HEK293T (cell line): ENCODE data around the gene ZNF337.

Source experiments
- CTCF ChIA-PET: fragments of 350-600 bp; formaldehyde crosslinking; extraction: SDS; loops from one replicate; lab custom pipeline; 2021; ENCODE audit warnings: antibody characterized with exemption, inconsistent platforms; lab: Yijun Ruan, JAX
- POLR2A ChIA-PET: fragments of 350-600 bp; formaldehyde crosslinking; extraction: SDS; loops from one replicate; lab custom pipeline; 2020; ENCODE audit warnings: antibody characterized with exemption, inconsistent platforms; lab: Yijun Ruan, JAX
- DNase-seq: peaks from one replicate; pipeline ENCODE4 v3.0.0; 2012; ENCODE audit warnings: mixed read lengths; ENCODE audit errors: extremely low spot score
- ARNT ChIP-seq: fragments of 450-650 bp; IDR thresholded peaks from 2 replicates; pipeline ENCODE4 v1.6.1; 2017; ENCODE audit warnings: mild to moderate bottlenecking
- BHLHE40 ChIP-seq: fragments of 450-650 bp; IDR thresholded peaks from 2 replicates; pipeline ENCODE4 v1.6.1; 2016; ENCODE audit warnings: mild to moderate bottlenecking, moderate library complexity, borderline replicate concordance
- CTBP1 ChIP-seq: fragments of 450-650 bp; IDR thresholded peaks from 2 replicates; pipeline ENCODE4 v1.6.1; 2016; ENCODE audit warnings: borderline replicate concordance
- ELF4 ChIP-seq: fragments of 450-650 bp; IDR thresholded peaks from 2 replicates; pipeline ENCODE4 v1.6.1; 2017; ENCODE audit warnings: antibody characterized with exemption
- FOXA1 ChIP-seq: fragments of 450-650 bp; IDR thresholded peaks from 2 replicates; pipeline ENCODE4 v1.6.1; 2016; ENCODE audit warnings: mild to moderate bottlenecking
- FOXK2 ChIP-seq: fragments of 450-650 bp; IDR thresholded peaks from 2 replicates; pipeline ENCODE4 v1.6.1; 2016; ENCODE audit warnings: mild to moderate bottlenecking
- FOXM1 ChIP-seq: fragments of 450-650 bp; IDR thresholded peaks from 2 replicates; pipeline ENCODE4 v1.6.1; 2017; ENCODE audit warnings: mild to moderate bottlenecking, borderline replicate concordance
- HDGF ChIP-seq: fragments of 450-650 bp; IDR thresholded peaks from 2 replicates; pipeline ENCODE4 v1.6.1; 2017; ENCODE audit warnings: antibody characterized with exemption, borderline replicate concordance
- L3MBTL2 ChIP-seq: fragments of 450-650 bp; conservative IDR thresholded peaks from 2 replicates; pipeline ENCODE4 v1.6.1; 2016; ENCODE audit warnings: mild to moderate bottlenecking
- LEF1 ChIP-seq: fragments of 450-650 bp; IDR thresholded peaks from 2 replicates; pipeline ENCODE4 v1.6.1; 2017; ENCODE audit warnings: mild to moderate bottlenecking, borderline replicate concordance
- NFRKB ChIP-seq: fragments of 450-650 bp; IDR thresholded peaks from 2 replicates; pipeline ENCODE4 v1.6.1; 2016; ENCODE audit warnings: mild to moderate bottlenecking, moderate library complexity
- SP1 ChIP-seq: fragments of 450-650 bp; IDR thresholded peaks from 2 replicates; pipeline ENCODE4 v1.6.1; 2017
- SUZ12 ChIP-seq: fragments of 450-650 bp; IDR thresholded peaks from 2 replicates; pipeline ENCODE4 v1.6.1; 2016; ENCODE audit warnings: mild to moderate bottlenecking
- TARDBP ChIP-seq: fragments of 450-650 bp; IDR thresholded peaks from 2 replicates; pipeline ENCODE4 v1.6.1; 2016
- ZNF384 ChIP-seq: fragments of 450-650 bp; IDR thresholded peaks from 2 replicates; pipeline ENCODE4 v1.6.1; 2016
- TF ChIP-seq, protein P1 (sequence below): fragments of 450-650 bp; IDR thresholded peaks from 2 replicates; pipeline ENCODE4 v1.6.1; 2016

Gene ZNF337

DNA sequence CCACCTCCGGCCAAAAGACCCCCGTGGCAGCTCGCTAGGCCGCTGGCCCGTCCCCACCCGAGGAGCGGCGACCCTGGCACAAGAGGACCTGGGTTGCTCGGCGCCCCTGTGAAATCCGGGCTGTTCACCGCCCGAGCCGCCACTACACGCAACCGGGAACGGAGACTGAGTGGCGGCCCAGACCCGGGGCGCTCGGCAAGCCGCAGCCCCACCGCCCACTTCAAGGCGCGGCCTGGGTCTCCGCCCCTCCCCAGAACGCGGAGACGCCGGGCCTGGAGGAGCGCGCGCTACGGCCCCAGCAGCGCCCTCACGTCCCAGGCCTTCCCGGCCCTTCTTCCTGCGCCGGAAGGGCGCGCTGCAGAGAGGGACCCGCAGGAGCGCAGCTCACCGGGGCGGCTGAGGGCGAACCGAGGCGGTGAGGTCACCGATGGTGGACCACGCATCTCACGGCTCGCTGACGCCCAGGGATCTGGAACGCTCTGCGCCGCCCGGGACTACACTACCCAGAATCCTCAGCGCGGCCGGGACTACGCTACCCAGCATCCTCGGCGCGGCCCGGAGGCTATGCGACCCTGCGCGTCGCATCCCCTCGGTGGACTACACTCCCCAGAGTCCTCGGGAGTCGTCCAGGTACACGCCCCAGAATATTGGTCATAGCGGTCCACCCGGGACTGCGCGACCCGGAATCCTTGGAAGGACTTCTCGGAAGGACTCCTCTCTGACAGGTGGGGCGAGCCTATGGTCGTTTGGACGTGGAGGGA, at the start of gene ZNF337:
Gene ZNF337, minus strand, starts transcription at position 483 of the 761 bp plus-strand sequence. CDS start 10,436 bp downstream, outside the sequence.
- POLR2A ChIA-PET, result no interaction called here
- CTCF ChIA-PET, result no interaction called here
- TF ChIP-seq ELF4 (peak; percentile 41; the same call in 1 of the 2 replicates), L3MBTL2 (peak; percentile 50; the same call in 1 of the 2 replicates), SUZ12 (peak; percentile 80), FOXM1 (no peak)
- peak; percentile 96 for DNase-seq

DNA sequence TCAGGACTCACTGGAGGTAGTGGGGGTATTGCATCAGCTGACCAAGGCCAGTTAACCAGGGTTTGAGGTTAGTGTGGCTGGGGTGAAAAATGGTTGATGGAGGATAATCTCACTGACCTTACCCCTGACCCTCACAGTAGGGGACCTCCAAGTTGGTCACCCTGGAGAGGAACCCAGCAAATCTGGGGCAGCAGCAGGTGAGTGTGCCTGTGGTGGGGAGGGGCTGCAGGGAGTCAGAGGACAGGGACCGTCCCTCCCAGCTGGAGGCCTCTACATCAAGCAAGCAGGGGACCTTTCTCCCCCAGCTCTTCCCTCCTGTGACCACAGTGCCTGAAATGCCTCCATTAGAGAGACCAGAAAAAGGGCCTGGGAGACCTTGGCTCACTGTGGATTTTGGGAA, 49.1 kb upstream of the ZNF337 start:
- CTCF ChIA-PET, result no interaction called here
- POLR2A ChIA-PET, result no interaction called here
- TF ChIP-seq HDGF, result no peak
- no peak for TF ChIP-seq ELF4
- no peak for TF ChIP-seq TARDBP
- TF ChIP-seq CTBP1, result no peak
- no peak for TF ChIP-seq L3MBTL2
- TF ChIP-seq FOXA1, result no peak
- TF ChIP-seq SUZ12, result no peak
- no peak for TF ChIP-seq ZNF384
- no peak for TF ChIP-seq FOXK2
- TF ChIP-seq LEF1, result no peak
- TF ChIP-seq ARNT, result no peak
- no peak for TF ChIP-seq SP1
- TF ChIP-seq, protein P1, sequence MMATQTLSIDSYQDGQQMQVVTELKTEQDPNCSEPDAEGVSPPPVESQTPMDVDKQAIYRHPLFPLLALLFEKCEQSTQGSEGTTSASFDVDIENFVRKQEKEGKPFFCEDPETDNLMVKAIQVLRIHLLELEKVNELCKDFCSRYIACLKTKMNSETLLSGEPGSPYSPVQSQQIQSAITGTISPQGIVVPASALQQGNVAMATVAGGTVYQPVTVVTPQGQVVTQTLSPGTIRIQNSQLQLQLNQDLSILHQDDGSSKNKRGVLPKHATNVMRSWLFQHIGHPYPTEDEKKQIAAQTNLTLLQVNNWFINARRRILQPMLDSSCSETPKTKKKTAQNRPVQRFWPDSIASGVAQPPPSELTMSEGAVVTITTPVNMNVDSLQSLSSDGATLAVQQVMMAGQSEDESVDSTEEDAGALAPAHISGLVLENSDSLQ, result no peak
- TF ChIP-seq NFRKB, result no peak
- TF ChIP-seq BHLHE40, result no peak
- no peak for TF ChIP-seq FOXM1
- no peak for DNase-seq

DNA sequence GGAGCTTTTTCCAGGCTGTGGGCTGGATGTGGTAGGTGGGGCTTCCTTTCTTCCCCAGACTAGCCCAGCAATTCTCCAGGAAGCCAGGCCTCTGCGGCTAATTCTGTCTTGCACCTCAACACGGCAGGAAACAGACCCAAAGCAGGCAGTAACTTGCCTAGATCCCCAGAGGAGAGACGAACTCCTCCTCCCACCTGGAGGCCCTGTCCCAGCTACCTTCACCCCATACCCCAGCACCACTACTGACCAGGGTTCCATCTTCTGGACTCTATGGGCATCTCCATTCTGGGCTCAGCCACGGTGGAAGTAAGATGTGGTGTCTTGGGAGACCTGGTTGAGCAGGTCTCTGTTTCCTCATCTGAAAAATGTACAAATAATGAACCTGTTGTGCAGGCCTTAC, 48.4 kb upstream of the ZNF337 start:
- DNase-seq, result no peak
- TF ChIP-seq ARNT, result no peak
- no peak for TF ChIP-seq FOXK2
- no peak for TF ChIP-seq BHLHE40
- no peak for TF ChIP-seq FOXM1
- no peak for TF ChIP-seq TARDBP
- TF ChIP-seq FOXA1, result no peak
- no peak for TF ChIP-seq ZNF384
- TF ChIP-seq SP1, result no peak
- no peak for TF ChIP-seq HDGF
- TF ChIP-seq, protein P1, result no peak
- no peak for TF ChIP-seq L3MBTL2
- no peak for TF ChIP-seq NFRKB
- POLR2A ChIA-PET, result no interaction called here
- CTCF ChIA-PET, result no interaction called here

DNA sequence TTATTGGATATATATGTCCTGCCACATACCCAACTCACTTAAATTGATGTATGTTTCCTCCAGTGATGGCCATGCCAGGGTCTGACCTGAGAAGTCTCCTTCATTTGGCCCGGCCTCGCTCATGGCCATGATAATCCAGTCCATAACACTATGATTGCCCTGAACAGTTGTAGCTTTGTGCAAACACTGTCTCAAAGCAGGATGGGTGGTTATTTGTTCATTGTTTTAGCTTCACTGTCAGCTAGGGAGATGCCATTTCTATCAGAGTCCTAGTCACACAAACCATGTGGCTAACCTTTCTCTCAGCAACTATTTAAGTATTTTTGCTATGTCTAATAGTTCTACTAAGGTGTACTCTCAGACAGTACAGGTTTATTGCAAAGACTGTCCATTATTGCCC, 47.6 kb upstream of the ZNF337 start:
- TF ChIP-seq ZNF384, result no peak
- ChIA-PET CTCF (interaction anchor here (0.6 kb wide), 1 partner anchor 153 kb away, joined by 5 read pairs; no protein-coding TSS in a partner anchor), POLR2A (no interaction called here)
- no peak for DNase-seq

DNA sequence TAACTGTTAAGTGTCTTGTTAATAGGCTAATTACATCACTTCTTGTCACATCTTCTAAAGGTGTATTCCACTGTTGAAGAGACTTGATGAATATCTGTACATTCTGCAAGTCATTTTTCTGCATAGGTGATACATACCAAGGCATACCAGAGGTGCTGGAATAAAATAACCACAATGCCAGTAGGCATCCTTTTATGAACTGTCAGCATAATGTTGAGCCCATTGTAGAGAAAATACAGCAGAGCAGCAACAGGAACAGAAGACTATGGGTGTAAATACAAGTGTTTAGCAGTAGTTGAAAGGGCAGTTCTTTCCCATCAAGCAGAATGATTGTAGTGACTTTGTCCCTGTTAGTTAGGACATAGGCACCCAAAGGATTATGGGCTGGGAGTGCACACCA, 44.4 kb upstream of the ZNF337 start:
- no peak for DNase-seq
- POLR2A ChIA-PET, result interaction anchor here (1.5 kb wide), 1 partner anchor 10 kb away, joined by 4 read pairs; no protein-coding TSS in a partner anchor
- TF ChIP-seq ZNF384, result no peak
- no peak for TF ChIP-seq HDGF
- no peak for TF ChIP-seq SP1
- TF ChIP-seq ELF4, result no peak
- no peak for TF ChIP-seq FOXM1
- TF ChIP-seq FOXK2, result no peak
- CTCF ChIA-PET, result no interaction called here

DNA sequence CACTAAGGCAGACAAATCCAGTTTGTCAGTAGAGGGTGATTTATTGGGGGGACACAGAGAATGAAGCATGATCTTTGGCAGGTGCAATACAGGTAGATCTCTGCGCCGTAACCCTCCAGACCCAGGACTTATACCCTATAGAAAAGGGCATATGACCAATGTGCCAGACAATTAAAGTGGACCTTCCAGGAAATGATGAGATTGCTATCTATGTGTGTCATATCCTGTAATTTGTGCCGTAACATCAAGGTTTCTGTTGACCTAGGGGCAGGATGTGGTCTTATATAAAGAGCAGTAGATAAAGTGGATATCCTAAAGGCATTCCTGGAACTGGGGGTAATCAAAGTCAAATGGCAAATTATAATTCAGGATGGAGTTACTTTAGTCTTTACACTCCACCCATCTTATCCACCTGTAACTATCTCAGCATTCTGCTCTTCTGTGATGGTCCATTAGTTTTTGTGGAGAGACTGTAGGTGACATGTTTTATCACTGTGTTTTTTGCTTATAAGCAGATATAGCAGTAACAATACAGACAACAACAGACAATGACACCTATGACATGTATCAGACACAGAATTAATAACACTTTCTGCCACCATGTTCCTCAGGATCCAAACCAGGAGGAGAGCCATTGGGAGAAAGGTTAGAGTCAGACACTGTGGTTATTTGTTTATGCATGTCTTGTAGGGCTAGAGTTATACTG, 43.1 kb upstream of the ZNF337 start:
- DNase-seq, result no peak
- ChIA-PET CTCF (no interaction called here), POLR2A (no interaction called here)
- TF ChIP-seq LEF1 (no peak), L3MBTL2 (no peak), CTBP1 (no peak)
- TF ChIP-seq, protein P1, result no peak
